Testis (tissue), 3 donors: Measurements from ENCODE around the gene HS2ST1. TPM values are rescaled to one million over a fixed set of nuclear protein-coding genes. Genes with fewer than 3 reads are reported as not detected.

Experiments used
- DNase-seq: peaks from one replicate; pipeline ENCODE4 v3.0.0-alpha.2; 2019
- H3K27ac ChIP-seq, 2 donors: fragments of 200-600 bp; sonication (generic); one replicate each; pipeline ENCODE4 v1.5.1; 2019
- H3K27me3 ChIP-seq: fragments of 200-600 bp; sonication (generic); one replicate; pipeline ENCODE4 v1.5.1; 2019
- H3K36me3 ChIP-seq: fragments of 200-600 bp; sonication (generic); one replicate; pipeline ENCODE4 v1.5.1; 2017; ENCODE audit warnings: low read depth; ENCODE audit errors: missing control alignments
- H3K4me1 ChIP-seq: fragments of 200-600 bp; sonication (generic); one replicate; pipeline ENCODE4 v1.5.1; 2019
- H3K4me3 ChIP-seq, 2 donors: fragments of 200-600 bp; sonication (generic); one replicate each; pipeline ENCODE4 v1.5.1; 2017 to 2019
- H3K9me3 ChIP-seq: fragments of 200-600 bp; sonication (generic); one replicate; pipeline ENCODE4 v1.5.1; 2017
- CTCF ChIP-seq, 3 experiments: fragments of 450-650 bp in 2 of 3; fragments of 200-600 bp in 1 of 3; sonication (generic) in 1 of 3; IDR thresholded peaks; one replicate each; pipeline ENCODE4 v1.5.1; 2016 to 2019; ENCODE audit warnings: antibody characterized with exemption in 3 of 3, mild to moderate bottlenecking in 2 of 3, moderate library complexity in 1 of 3
- POLR2A ChIP-seq: fragments of 450-650 bp; IDR thresholded peaks from one replicate; pipeline ENCODE4 v1.6.1; 2017; ENCODE audit warnings: antibody characterized with exemption, mild to moderate bottlenecking, moderate library complexity
- WGBS, 2 donors: methylation state at CpG; one replicate each; pipeline ENCODE4 v1.1.5; 2018; 5-methylcytosine and 5-hydroxymethylcytosine counted together
- intact Hi-C: fragments of 100-400 bp; cut with DNase I; formaldehyde crosslinking; loops from one replicate; pipeline ENCODE4 v1.15.1; 2023; ENCODE audit warnings: low total_unique reads
- polyA plus RNA-seq: library from polyadenylated mRNA; stranded (reverse); fragments of 350-450 nt; fragmentation: Illumina TruSeq; extraction: RNeasy Lipid Tissue Mini Kit (QIAGEN cat#74804); gene quantifications from one replicate; pipeline ENCODE4 v1.2.3, GENCODE V29; 2014; ENCODE audit warnings: low read depth, low replicate concordance; ENCODE audit not compliant: insufficient read depth
- total RNA-seq, 2 donors: library from RNA; depleted of rRNA; stranded (reverse); fragments of >200 nt; gene quantifications; one replicate each; pipeline ENCODE4 v1.2.3, GENCODE V29; 2016

HS2ST1 gene
- total and polyA plus RNA-seq, 3 donors from 2014 or later: 12.8 to 22.4 (median 21.1) TPM

DNA sequence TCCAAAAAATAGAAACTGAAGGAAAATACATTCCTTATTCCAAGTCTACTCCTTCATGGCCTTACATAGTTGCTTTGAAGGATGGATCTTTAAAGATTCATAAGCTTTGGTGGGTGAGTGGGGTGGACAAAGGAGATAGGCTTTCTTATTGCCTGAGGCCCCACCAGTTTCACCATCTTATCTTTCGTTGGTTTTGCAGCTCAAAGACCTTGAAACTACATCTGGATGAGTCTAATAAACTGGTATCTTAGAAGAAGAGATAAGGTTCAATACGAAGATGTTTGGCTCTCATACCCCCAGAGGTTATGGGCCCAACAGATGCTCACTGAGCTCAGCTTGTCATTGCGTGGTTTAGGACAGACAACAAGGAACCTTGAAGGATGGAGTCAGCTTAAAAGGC, 201.5 kb downstream of the HS2ST1 start:
- intact Hi-C loops: no loop called here
- H3K4me3 ChIP-seq: no peak overlapping the region
- H3K9me3 ChIP-seq: no peaks in the 10 kb centered on the region
- TF ChIP-seq POLR2A: no peak
- no peak for TF ChIP-seq CTCF (IDR thresholded peaks at IDR 0.05)
- H3K4me1 ChIP-seq: no peaks in the 10 kb centered on the region
- no peaks in the 10 kb centered on the region for H3K27me3 ChIP-seq
- H3K36me3 ChIP-seq: no peaks in the 10 kb centered on the region
- no peak for DNase-seq
- WGBS, 2 donors: 52 to 53% methylated on average over 3 of the region's 3 CpGs
- H3K27ac ChIP-seq: no peak overlapping the region

DNA sequence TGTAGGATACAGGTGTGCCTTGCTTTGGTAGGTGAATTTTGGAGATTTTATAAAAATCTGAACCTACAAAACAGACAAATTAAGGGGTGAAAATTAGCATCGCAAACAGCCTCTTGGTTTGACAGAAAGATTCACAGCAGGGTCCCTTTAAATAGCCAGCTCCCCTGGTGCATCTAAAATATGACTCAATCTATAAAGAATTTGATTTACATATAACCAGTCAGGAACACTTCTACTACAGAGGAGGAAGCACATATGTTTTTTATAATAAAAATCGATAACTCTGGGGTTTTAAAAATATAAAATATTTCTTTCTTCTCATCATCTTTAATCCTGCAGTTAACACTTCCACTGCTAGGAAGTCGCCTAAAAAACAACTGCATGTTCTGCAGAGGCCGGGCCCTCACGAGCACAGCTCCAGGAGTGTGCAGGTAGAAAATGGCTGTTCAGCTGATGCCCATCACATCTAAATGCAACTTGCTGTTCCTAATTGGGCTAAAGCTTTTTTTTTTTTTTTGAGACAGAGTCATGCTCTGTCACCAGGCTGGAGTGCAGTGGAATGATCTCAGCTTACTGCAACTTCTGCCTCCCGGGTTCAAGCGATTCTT, 203.4 kb downstream of the HS2ST1 start:
- WGBS, 2 donors: 89% methylated on average over 7 of the region's 7 CpGs
- Histone ChIP-seq H3K27me3 (no peaks in the 10 kb centered on the region), H3K36me3 (no peaks in the 10 kb centered on the region), H3K9me3 (no peaks in the 10 kb centered on the region), H3K4me3 (no peak overlapping the region), H3K27ac (no peak overlapping the region), H3K4me1 (no peaks in the 10 kb centered on the region)
- TF ChIP-seq POLR2A: no peak
- TF ChIP-seq CTCF (IDR thresholded peaks at IDR 0.05): no peak
- intact Hi-C loops: no loop called here
- no peak for DNase-seq

GRCh38 chr1:87119541-87120140, 205.2 kb downstream of the HS2ST1 start:
- DNase-seq: no peak
- H3K27ac ChIP-seq: no peak overlapping the region
- H3K4me1 ChIP-seq: no peaks in the 10 kb centered on the region
- H3K4me3 ChIP-seq: no peak overlapping the region
- no peaks in the 10 kb centered on the region for H3K36me3 ChIP-seq
- TF ChIP-seq POLR2A: no peak
- no peak for TF ChIP-seq CTCF (IDR thresholded peaks at IDR 0.05)
- intact Hi-C loops: no loop called here
- H3K9me3 ChIP-seq: no peaks in the 10 kb centered on the region
- no peaks in the 10 kb centered on the region for H3K27me3 ChIP-seq
- 89 to 94% methylated on average over 5 of the region's 5 CpGs for WGBS, 2 donors

DNA sequence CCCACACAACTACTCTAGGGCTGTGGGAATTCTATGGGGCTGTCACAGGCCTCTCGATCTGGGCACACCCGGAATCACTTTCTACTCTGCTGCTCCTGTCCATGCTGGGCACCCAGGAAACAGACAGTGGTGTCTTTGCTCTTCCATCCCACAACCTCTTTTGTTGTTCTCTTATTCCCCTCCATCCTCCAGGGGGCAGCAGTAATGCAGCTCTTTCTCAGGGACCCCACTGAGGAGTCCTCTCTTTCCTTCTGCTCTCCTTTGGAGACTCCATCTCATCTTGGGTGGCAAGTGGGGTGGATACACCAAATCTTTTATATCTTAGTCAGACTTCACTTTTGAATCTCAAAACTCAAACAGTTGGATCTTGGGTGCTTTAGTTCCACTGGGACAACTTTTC, 206.3 kb downstream of the HS2ST1 start:
- 90 to 92% methylated on average over 2 of the region's 2 CpGs for WGBS, 2 donors
- no peak for TF ChIP-seq CTCF (IDR thresholded peaks at IDR 0.05)
- TF ChIP-seq POLR2A: no peak
- H3K27me3 ChIP-seq: no peaks in the 10 kb centered on the region
- intact Hi-C loops: no loop called here
- no peaks in the 10 kb centered on the region for H3K36me3 ChIP-seq
- no peak for DNase-seq
- no peak overlapping the region for H3K27ac ChIP-seq
- no peaks in the 10 kb centered on the region for H3K9me3 ChIP-seq
- no peaks in the 10 kb centered on the region for H3K4me1 ChIP-seq
- no peak overlapping the region for H3K4me3 ChIP-seq

- DNase-seq: no peak
- Histone ChIP-seq H3K27ac (no peak overlapping the region), H3K4me3 (no peak overlapping the region), H3K36me3 (no peaks in the 10 kb centered on the region), H3K4me1 (no peaks in the 10 kb centered on the region), H3K27me3 (no peaks in the 10 kb centered on the region), H3K9me3 (no peaks in the 10 kb centered on the region)
- no peak for TF ChIP-seq POLR2A
- TF ChIP-seq CTCF (IDR thresholded peaks at IDR 0.05): no peak
- WGBS, 2 donors: 74 to 85% methylated on average over 6 to 7 of the region's 7 CpGs
- intact Hi-C loops: no loop called here
These were observed 207.3 kb downstream of the HS2ST1 start for GRCh38 chr1:87121711-87122163.
